Mucosa of descending colon (tissue), 3 donors: ENCODE measurements around the gene ZBTB20. TPM values are rescaled to one million over a fixed set of nuclear protein-coding genes. Genes with fewer than 3 reads are reported as not detected.

Source experiments
- ATAC-seq: fragments of 200-7000 bp; cut with Tn5 transposase; one replicate; pipeline ENCODE4 v1.9.1; 2020; ENCODE audit warnings: mild to moderate bottlenecking, moderate library complexity
- DNase-seq, 3 donors: peaks; one replicate each; pipeline ENCODE4 v3.0.0-alpha.2; 2020
- H3K36me3 ChIP-seq: fragments of 200-600 bp; one replicate; pipeline ENCODE4 v1.8.0; 2021; ENCODE audit warnings: low read depth, mild to moderate bottlenecking
- H3K4me1 ChIP-seq: fragments of 200-600 bp; one replicate; pipeline ENCODE4 v1.8.0; 2021; ENCODE audit warnings: low read depth, mild to moderate bottlenecking
- H3K4me3 ChIP-seq: fragments of 200-600 bp; one replicate; pipeline ENCODE4 v1.8.0; 2021; ENCODE audit warnings: mild to moderate bottlenecking
- H3K9me3 ChIP-seq: fragments of 200-600 bp; one replicate; pipeline ENCODE4 v1.8.0; 2021; ENCODE audit warnings: mild to moderate bottlenecking
- intact Hi-C, 2 donors: fragments of 100-400 bp; cut with DNase I in 1 of 2; cut with micrococcal nuclease in 1 of 2; formaldehyde crosslinking; loops; one replicate each; pipeline versions ENCODE4 v1.11.0 to v1.11.1; 2022; cut with DNase I, micrococcal nuclease
- total RNA-seq, 3 donors: library from RNA; stranded (reverse); fragmentation: NEBNext Ultra II Directional in 2 of 3; extraction: Animal tissue kit (Norgen Biotek cat#: 25700) in 2 of 3; gene quantifications; one replicate each; pipeline versions ENCODE4 v1.2.1 to v1.2.4, GENCODE V29; 2021 to 2023
- TF ChIP-seq, protein P1 (sequence below): fragments of 200-600 bp; IDR thresholded peaks from one replicate; pipeline ENCODE4 v1.8.0; 2022; ENCODE audit warnings: antibody characterized with exemption, mild to moderate bottlenecking
- donor health status: DM: no; HTN: no; CAD: no; lungs with moderate emphysema.
- donor health status: DM: no; HTN: no; CAD: no.
- donor health status: DM: no; HTN: yes; CAD: no.

ZBTB20 gene
- total RNA-seq, 3 donors from 2014 or later: 30.6 to 85.6 (median 37.3) TPM

DNA sequence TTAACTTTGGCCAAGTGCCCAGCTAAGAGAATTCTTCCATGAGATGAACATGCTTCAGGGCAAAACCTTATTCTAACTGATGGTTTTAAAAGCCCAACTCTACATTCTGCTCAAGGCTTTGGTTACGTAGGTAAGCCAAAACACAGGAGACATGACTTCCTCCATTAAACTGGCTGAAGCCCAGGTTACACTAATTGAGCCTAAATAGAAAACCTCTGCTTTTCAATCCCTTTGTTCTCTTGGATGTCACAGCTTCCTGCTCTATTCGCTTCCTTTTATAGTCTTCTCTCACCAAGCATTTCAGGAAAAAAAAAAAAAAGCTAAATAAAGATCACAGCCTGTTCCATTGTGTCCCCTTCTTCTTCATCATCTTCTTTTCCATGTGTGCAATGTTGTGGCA lies 432.9 kb downstream of the ZBTB20 start:
- intact Hi-C loops: no loop called here
- H3K4me3 ChIP-seq: no peak overlapping the region
- DNase-seq (no peak), ATAC-seq (no peak)
- TF ChIP-seq, protein P1, sequence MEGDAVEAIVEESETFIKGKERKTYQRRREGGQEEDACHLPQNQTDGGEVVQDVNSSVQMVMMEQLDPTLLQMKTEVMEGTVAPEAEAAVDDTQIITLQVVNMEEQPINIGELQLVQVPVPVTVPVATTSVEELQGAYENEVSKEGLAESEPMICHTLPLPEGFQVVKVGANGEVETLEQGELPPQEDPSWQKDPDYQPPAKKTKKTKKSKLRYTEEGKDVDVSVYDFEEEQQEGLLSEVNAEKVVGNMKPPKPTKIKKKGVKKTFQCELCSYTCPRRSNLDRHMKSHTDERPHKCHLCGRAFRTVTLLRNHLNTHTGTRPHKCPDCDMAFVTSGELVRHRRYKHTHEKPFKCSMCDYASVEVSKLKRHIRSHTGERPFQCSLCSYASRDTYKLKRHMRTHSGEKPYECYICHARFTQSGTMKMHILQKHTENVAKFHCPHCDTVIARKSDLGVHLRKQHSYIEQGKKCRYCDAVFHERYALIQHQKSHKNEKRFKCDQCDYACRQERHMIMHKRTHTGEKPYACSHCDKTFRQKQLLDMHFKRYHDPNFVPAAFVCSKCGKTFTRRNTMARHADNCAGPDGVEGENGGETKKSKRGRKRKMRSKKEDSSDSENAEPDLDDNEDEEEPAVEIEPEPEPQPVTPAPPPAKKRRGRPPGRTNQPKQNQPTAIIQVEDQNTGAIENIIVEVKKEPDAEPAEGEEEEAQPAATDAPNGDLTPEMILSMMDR: no peak
- H3K4me1 ChIP-seq: peaks cover under 1% of the 10 kb centered on the region
- H3K9me3 ChIP-seq: no peaks in the 10 kb centered on the region
- no peaks in the 10 kb centered on the region for H3K36me3 ChIP-seq

DNA sequence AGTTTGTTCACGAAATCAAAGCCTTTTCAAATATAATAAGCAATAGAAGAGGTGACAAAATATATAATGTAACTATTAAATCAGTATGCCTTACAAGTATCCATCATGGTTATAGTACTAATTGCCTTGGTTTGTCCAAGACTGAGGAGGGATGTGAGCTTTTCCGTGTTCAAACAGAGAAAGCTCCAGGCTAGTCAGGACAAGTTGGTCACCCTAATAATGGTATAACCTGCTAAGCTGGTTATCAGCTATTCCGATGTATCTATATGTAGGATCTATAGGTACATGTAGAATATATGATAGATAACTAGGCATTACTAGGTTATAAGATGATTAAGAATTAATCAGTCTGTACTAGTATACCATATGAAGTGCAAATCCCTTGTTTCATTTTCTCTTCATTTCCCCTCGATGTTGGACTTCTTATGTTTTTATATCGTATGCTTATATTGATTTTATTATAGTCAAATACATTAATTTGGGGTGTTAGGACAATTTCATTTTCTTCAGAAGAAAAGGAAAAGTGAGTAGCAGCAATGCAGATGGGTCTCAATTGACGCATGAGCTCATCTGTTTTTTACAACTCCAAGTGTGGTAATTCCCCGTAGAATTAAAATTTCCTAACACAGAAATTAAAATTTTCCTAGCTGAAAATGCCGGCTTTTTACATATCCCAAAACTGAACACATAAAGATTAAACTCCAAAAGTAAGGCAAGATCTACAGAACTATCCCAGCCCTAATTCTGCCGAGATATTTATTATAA lies 434.2 kb downstream of the ZBTB20 start:
- H3K9me3 ChIP-seq: no peaks in the 10 kb centered on the region
- intact Hi-C loops: no loop called here
- DNase-seq: no peak
- TF ChIP-seq, protein P1: no peak
- H3K4me1 ChIP-seq: no peaks in the 10 kb centered on the region
- no peaks in the 10 kb centered on the region for H3K36me3 ChIP-seq
- ATAC-seq: no peak
- H3K4me3 ChIP-seq: no peak overlapping the region

GRCh38 chr3:114711321-114711886 lies 435.7 kb downstream of the ZBTB20 start:
- Histone ChIP-seq H3K9me3 (no peaks in the 10 kb centered on the region), H3K4me1 (no peaks in the 10 kb centered on the region), H3K36me3 (no peaks in the 10 kb centered on the region), H3K4me3 (no peak overlapping the region)
- ATAC-seq (no peak), DNase-seq (no peak)
- intact Hi-C loops: no loop called here
- TF ChIP-seq, protein P1: no peak

GRCh38 chr3:114709102-114709501 lies 438.0 kb downstream of the ZBTB20 start:
- no peaks in the 10 kb centered on the region for H3K4me1 ChIP-seq
- intact Hi-C loops: no loop called here
- H3K9me3 ChIP-seq: no peaks in the 10 kb centered on the region
- TF ChIP-seq, protein P1: no peak
- H3K36me3 ChIP-seq: no peaks in the 10 kb centered on the region
- ATAC-seq (no peak), DNase-seq (no peak)
- no peak overlapping the region for H3K4me3 ChIP-seq

- no peak for ATAC-seq
- Histone ChIP-seq H3K9me3 (no peaks in the 10 kb centered on the region), H3K4me1 (no peaks in the 10 kb centered on the region), H3K36me3 (no peaks in the 10 kb centered on the region), H3K4me3 (no peak overlapping the region)
- intact Hi-C loops: no loop called here
- no peak for DNase-seq
- TF ChIP-seq, protein P1: no peak
Observed at GRCh38 chr3:114707252-114707860, 439.7 kb downstream of the ZBTB20 start.
